HepG2 (cell line): ENCODE results near the gene BRCA2. TPM values are rescaled to one million over a fixed set of nuclear protein-coding genes. Genes with fewer than 3 reads are reported as not detected.

Experiments used
- ATAC-seq: fragments of 200-7000 bp; cut with Tn5 transposase; 3 replicates; pipeline ENCODE4 v1.9.1; 2020; ENCODE audit warnings: mild to moderate bottlenecking, moderate library complexity
- BruUV-seq: library from RNA; stranded (reverse); fragments of 400-500 nt; replicated peaks from 2 replicates; lab custom pipeline; 2021; lab: Mats Ljungman, UMichigan
- CTCF ChIA-PET: fragments of 300-600 bp; formaldehyde crosslinking; extraction: SDS; loops from one replicate; lab custom pipeline; 2021; ENCODE audit warnings: low total read pairs, inconsistent platforms, low intra/inter-chr PET ratio; lab: Yijun Ruan, JAX
- POLR2A ChIA-PET: fragments of 350-600 bp; sonication (Branson Sonifier 250); formaldehyde crosslinking; loops from one replicate; lab custom pipeline; 2020; ENCODE audit warnings: antibody characterized with exemption, inconsistent platforms; lab: Yijun Ruan, JAX
- DNase-seq: peaks from one replicate; pipeline ENCODE4 v3.0.0-alpha.2; 2015; ENCODE audit warnings: low spot score
- FAIRE-seq: peaks from 3 replicates; lab custom pipeline; 2011; peaks lifted over from hg19 to GRCh38; lab: Jason Lieb, UNC
- H2AFZ ChIP-seq: one replicate; pipeline ENCODE4 v1.6.1; 2011; ENCODE audit warnings: low read length, inconsistent platforms
- H3K27ac ChIP-seq: fragments of 300-600 bp; 3 replicates; pipeline ENCODE4 v1.8.0; 2011; ENCODE audit warnings: mixed run types, mild to moderate bottlenecking, mixed read lengths, low read length, inconsistent platforms; ENCODE audit not compliant: insufficient read depth; ENCODE audit errors: extremely low read length
- H3K27me3 ChIP-seq, 2 experiments: fragments of 200-600 bp in 1 of 2; 2 replicates in 1 of 2; 3 replicates in 1 of 2; pipeline versions ENCODE4 v1.6.0 to v1.8.0; 2011; ENCODE audit warnings: low read length in 2 of 2, mild to moderate bottlenecking in 2 of 2, moderate library complexity in 2 of 2, inconsistent platforms in 1 of 2; ENCODE audit not compliant: insufficient read depth in 2 of 2, control insufficient read depth in 1 of 2
- H3K36me3 ChIP-seq, 2 experiments: fragments of 200-600 bp in 1 of 2; replicated peaks in 1 of 2; 2 replicates in 1 of 2; 3 replicates in 1 of 2; pipeline versions ENCODE4 v1.5.1 to v1.8.0; 2011; ENCODE audit warnings: low read length in 2 of 2, inconsistent platforms in 1 of 2; ENCODE audit not compliant: insufficient read depth in 2 of 2, control insufficient read depth in 1 of 2
- H3K4me1 ChIP-seq: 2 replicates; pipeline ENCODE4 v1.5.1; 2012; ENCODE audit warnings: low read length, inconsistent platforms; ENCODE audit not compliant: insufficient read depth
- H3K4me2 ChIP-seq: 2 replicates; pipeline ENCODE4 v1.6.0; 2011; ENCODE audit warnings: low read depth, low read length, inconsistent platforms
- H3K4me3 ChIP-seq, 3 experiments: fragments of 200-600 bp in 1 of 3; sonication (generic), shearing (Covaris generic) in 1 of 3; replicated peaks in 1 of 3; 2 replicates each; pipeline ENCODE4 v1.5.1; 2011 to 2016; ENCODE audit warnings: low read length in 3 of 3, inconsistent platforms in 2 of 3, low read depth in 2 of 3, mild to moderate bottlenecking in 2 of 3, control low read depth in 1 of 3, mixed read lengths in 1 of 3; ENCODE audit not compliant: insufficient read depth in 1 of 3
- H3K79me2 ChIP-seq: one replicate; pipeline ENCODE4 v1.6.1; 2011; ENCODE audit warnings: low read length, inconsistent platforms; ENCODE audit not compliant: insufficient read depth
- H3K9ac ChIP-seq: 2 replicates; pipeline ENCODE4 v1.6.0; 2011; ENCODE audit warnings: mild to moderate bottlenecking, low read depth, low read length, inconsistent platforms; ENCODE audit not compliant: insufficient read depth
- H3K9me3 ChIP-seq: 2 replicates; pipeline ENCODE4 v1.5.1; 2012; ENCODE audit warnings: mild to moderate bottlenecking, low read length
- H4K20me1 ChIP-seq: 2 replicates; pipeline ENCODE4 v1.6.0; 2011; ENCODE audit warnings: inconsistent platforms, mild to moderate bottlenecking, low read length, moderate library complexity; ENCODE audit not compliant: insufficient read depth
- CHD2 ChIP-seq: IDR thresholded peaks from 2 replicates; pipeline ENCODE4 v1.6.1; 2011; ENCODE audit warnings: low read depth, low read length, improper control_type of control experiment
- HOXD1 ChIP-seq: sonication (generic); formaldehyde crosslinking; IDR thresholded peaks from 2 replicates; pipeline ENCODE4 v1.5.0; 2020; ENCODE audit warnings: missing genetic modification reagents
- NFE2 ChIP-seq: sonication (generic); formaldehyde crosslinking; IDR thresholded peaks from 2 replicates; pipeline ENCODE4 v1.4.0; 2020; ENCODE audit warnings: missing genetic modification reagents
- PRMT3 ChIP-seq: sonication (generic); formaldehyde crosslinking; IDR thresholded peaks from 2 replicates; pipeline ENCODE4 v1.8.1; 2022; ENCODE audit warnings: low read depth, mild to moderate bottlenecking, moderate library complexity, missing genetic modification reagents, borderline replicate concordance
- SRSF9 ChIP-seq: fragments of 200-400 bp; formaldehyde crosslinking; IDR thresholded peaks from 2 replicates; pipeline ENCODE4 v1.6.1; 2018; ENCODE audit warnings: borderline replicate concordance, mild to moderate bottlenecking, low read depth, low read length; ENCODE audit not compliant: insufficient read depth, poor library complexity, severe bottlenecking
- TBX3 ChIP-seq: fragments of 450-650 bp; IDR thresholded peaks from 2 replicates; pipeline ENCODE4 v1.6.1; 2017; ENCODE audit warnings: antibody characterized with exemption, mild to moderate bottlenecking, inconsistent platforms, borderline replicate concordance
- ZBTB7B ChIP-seq: sonication (generic); formaldehyde crosslinking; IDR thresholded peaks from 2 replicates; pipeline ENCODE4 v1.4.0; 2020; ENCODE audit warnings: missing genetic modification reagents
- ZFP90 ChIP-seq: sonication (generic); formaldehyde crosslinking; IDR thresholded peaks from 2 replicates; pipeline ENCODE4 v1.8.0; 2022; ENCODE audit warnings: missing genetic modification reagents, mild to moderate bottlenecking, inconsistent platforms, borderline replicate concordance
- ZNF274 ChIP-seq: sonication (generic); formaldehyde crosslinking; IDR thresholded peaks from 2 replicates; pipeline ENCODE4 v1.5.1; 2020; ENCODE audit warnings: mild to moderate bottlenecking, missing genetic modification reagents
- ZNF460 ChIP-seq: sonication (generic); formaldehyde crosslinking; IDR thresholded peaks from 2 replicates; pipeline ENCODE4 v1.5.1; 2020; ENCODE audit warnings: missing genetic modification reagents, mild to moderate bottlenecking, borderline replicate concordance
- ZNF639 ChIP-seq: conservative IDR thresholded peaks from 2 replicates; pipeline ENCODE4 v1.6.1; 2018; ENCODE audit warnings: missing genetic modification reagents
- ZNF720 ChIP-seq: sonication (generic); formaldehyde crosslinking; IDR thresholded peaks from 2 replicates; pipeline ENCODE4 v1.4.0; 2020; ENCODE audit warnings: missing genetic modification reagents
- ZNF768 ChIP-seq: sonication (generic); formaldehyde crosslinking; IDR thresholded peaks from 2 replicates; pipeline ENCODE4 v1.4.0; 2020; ENCODE audit warnings: missing genetic modification reagents
- WGBS: methylation state at CpG from one replicate; pipeline ENCODE4 v1.1.6; 2017; ENCODE audit warnings: low lambda C conversion rate; 5-methylcytosine and 5-hydroxymethylcytosine counted together
- in situ Hi-C: cut with HindIII; loops from 2 replicates; pipeline ENCODE4 v1.10.0; 2017; ENCODE audit warnings: low pct_unique_long_range_greater_than_20kb; ENCODE audit not compliant: extremely low pct_ligation_motif_present
- intact Hi-C: fragments of 100-400 bp; cut with micrococcal nuclease; formaldehyde crosslinking; loops from one replicate; pipeline ENCODE4 v1.10.0; 2022; ENCODE audit not compliant: unreplicated experiment
- polyA plus RNA-seq, 8 experiments: library from polyadenylated mRNA; depleted of rRNA in 3 of 8; stranded (reverse) in 7 of 8; unstranded in 1 of 8; fragments of >200 nt; fragmentation: Illumina TruSeq in 4 of 8; extraction: Trizol in 4 of 8; gene quantifications; 2 replicates each; pipeline versions ENCODE4 v1.2.1 to v1.2.3, GENCODE V29; 2011 to 2016; ENCODE audit warnings: low read depth in 4 of 8, missing spikeins in 1 of 8, mixed read lengths in 1 of 8; ENCODE audit not compliant: insufficient read depth in 1 of 8
- total RNA-seq, 5 experiments: library from RNA; depleted of rRNA; stranded (reverse); fragments of >200 nt; fragmentation: Illumina TruSeq; extraction: Trizol; gene quantifications; 2 replicates each; pipeline ENCODE4 v1.2.3, GENCODE V29; 2016; ENCODE audit warnings: low read depth in 1 of 5

Gene BRCA2
- total and polyA plus RNA-seq, 2 of the 13 experiments (the other 11 are each of a cell fraction or from before 2014, with no cell fraction given) = 3.1 to 24.6 TPM

GRCh38 chr13:32330441-32330840 lies 15.1 kb downstream of the BRCA2 start:
- no peak overlapping the region for H3K27ac ChIP-seq
- H4K20me1 ChIP-seq = no peaks in the 10 kb centered on the region
- WGBS = 95% methylated on average over 2 of the region's 2 CpGs
- no peaks in the 10 kb centered on the region for H3K9me3 ChIP-seq
- H3K9ac ChIP-seq = no peak overlapping the region
- H3K27me3 ChIP-seq = no peaks in the 10 kb centered on the region
- intact Hi-C loops (no loop called here), in situ Hi-C loops (no loop called here)
- ChIA-PET CTCF (no interaction called here), POLR2A (no interaction called here)
- no peak for ATAC-seq
- H3K36me3 ChIP-seq = peaks cover 3 to 62% of the 10 kb centered on the region in 2 experiments; a peak in 4 of 5 replicates
- DNase-seq = no peak
- TF ChIP-seq PRMT3 (CRISPR knock-in tag) (no peak), TBX3 (no peak), NFE2 (no peak), SRSF9 (no peak), HOXD1 (no peak), ZNF639 (CRISPR knock-in tag) (no peak), ZFP90 (CRISPR knock-in tag) (no peak), ZNF768 (CRISPR knock-in tag) (no peak), ZBTB7B (CRISPR knock-in tag) (no peak), ZNF460 (CRISPR knock-in tag) (no peak), ZNF274 (CRISPR knock-in tag) (no peak), CHD2 (no peak), ZNF720 (CRISPR knock-in tag) (no peak)
- no peaks in the 10 kb centered on the region for H3K79me2 ChIP-seq
- no TSS peak for BruUV-seq
- 0 out of 2 replicates have a peak, but pooled peaks cover 5% of the 10 kb centered on the region for H3K4me1 ChIP-seq
- H3K4me2 ChIP-seq = no peak overlapping the region
- H2AFZ ChIP-seq = no peak overlapping the region
- H3K4me3 ChIP-seq = no peak overlapping the region
- no peak for FAIRE-seq
